ENCODE data around the gene SAP30L.

SAP30L gene, protein sequence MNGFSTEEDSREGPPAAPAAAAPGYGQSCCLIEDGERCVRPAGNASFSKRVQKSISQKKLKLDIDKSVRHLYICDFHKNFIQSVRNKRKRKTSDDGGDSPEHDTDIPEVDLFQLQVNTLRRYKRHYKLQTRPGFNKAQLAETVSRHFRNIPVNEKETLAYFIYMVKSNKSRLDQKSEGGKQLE

DNA sequence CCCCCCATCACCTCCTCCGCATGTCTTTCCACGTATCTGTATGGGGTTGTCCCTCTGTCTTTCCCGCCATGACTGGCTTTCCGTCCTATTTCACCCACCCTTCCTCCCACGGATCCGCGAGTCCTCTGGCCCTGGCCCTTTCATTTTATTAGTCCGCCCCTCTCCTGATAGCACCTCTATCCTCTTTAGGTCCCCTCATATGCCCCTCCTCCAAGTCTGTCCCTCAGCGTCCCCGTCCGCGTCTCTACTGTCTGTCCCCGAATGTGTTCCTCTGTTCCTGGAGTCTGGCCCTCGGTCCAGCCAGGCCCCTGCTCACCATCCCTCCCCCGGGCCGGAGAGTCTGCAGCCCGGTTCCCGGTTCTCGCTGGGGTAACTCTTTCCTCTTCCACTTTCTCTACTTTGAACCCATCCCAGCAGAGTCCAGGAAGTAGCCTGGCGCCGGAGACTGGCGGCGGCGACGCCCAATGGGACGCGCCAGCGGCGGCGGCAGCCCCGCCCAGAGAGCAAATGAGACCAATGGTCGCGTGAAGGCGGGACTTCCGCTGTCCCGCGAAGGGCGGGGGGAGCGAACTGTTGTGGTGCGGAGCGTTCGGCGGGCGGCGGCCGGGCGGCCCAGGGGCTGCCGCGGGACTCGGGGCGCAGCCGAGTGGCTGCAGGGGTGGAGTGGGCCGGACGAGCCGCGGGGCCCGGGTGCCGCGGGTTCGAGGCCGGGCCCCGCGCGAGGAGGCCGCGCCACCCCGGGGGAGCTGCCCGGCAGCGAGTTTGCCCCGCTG is at the start of gene SAP30L:
Gene SAP30L (plus strand): TSS at position 576 of the 773 bp plus-strand sequence. CDS start 608 bp downstream, outside the sequence.
- peak; percentile 100 for DNase-seq (ENCODE audit: low spot score)

DNA sequence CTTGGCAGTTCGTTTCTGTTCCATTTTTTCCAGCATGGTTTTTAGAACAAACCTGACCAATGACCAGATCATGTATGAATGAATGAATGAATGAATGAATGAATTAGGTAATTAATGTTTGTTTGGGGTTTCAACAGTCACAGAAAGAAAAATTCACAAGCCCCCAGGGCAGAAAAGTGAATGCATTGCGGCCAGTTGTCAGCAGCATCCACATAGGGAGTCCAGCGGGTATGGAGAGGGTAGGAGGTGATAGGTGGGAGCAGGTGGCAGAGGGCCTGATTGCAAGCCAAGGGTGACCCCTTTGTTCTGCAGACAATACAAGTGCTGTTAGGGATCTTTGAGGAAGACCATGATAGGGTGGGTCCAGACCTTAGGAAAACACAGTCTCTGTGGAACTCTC is 49.7 kb upstream of the SAP30L start:
- no peak for DNase-seq (ENCODE audit: low spot score)

GRCh38 chr5:154397652-154398406 is 48.0 kb upstream of the SAP30L start:
- DNase-seq (ENCODE audit: low spot score): no peak

GRCh38 chr5:154400678-154401077 is 45.1 kb upstream of the SAP30L start:
- DNase-seq (ENCODE audit: low spot score): no peak

DNA sequence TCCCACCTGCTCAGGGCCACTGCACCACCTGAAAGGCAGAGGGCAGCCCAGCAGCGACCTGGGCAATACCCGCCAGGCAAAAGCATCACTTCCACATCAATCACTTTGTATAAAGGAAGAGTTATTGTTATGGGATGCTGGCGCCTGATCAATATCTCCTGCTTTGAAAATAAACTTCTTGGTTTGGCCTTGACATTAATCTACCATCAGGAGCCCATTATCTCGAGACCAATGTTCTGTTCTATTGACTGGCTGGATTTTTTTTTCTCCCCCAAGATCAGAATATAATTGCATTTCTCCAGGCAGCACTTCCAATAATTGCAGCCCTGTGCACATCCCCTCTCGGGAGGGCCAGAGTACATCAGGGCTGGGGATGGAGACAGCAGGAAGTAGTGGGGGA is 44.4 kb upstream of the SAP30L start:
- DNase-seq (ENCODE audit: low spot score): no peak

GRCh38 chr5:154401931-154402330 is 43.9 kb upstream of the SAP30L start:
- DNase-seq (ENCODE audit: low spot score): no peak

DNA sequence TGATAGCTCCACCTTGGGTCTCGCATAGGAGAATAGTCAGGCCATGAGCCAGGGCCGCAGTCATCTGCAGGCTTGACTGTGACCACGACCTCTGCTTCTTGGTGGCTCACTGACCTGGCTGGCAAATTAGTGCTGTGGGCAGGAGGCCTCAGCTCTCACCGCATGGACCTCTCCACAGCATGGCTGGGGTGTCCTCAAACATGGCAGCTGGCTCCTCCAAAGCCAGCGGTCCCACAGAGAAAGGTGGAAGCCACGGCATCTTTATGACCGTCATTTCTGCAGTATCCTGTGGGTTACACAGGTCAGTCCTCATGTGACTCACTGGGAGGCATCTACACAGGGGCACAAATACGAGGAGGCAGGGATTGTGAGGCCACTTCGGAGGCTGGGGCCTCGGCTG is 43.2 kb upstream of the SAP30L start:
- DNase-seq (ENCODE audit: low spot score): no peak

DNA sequence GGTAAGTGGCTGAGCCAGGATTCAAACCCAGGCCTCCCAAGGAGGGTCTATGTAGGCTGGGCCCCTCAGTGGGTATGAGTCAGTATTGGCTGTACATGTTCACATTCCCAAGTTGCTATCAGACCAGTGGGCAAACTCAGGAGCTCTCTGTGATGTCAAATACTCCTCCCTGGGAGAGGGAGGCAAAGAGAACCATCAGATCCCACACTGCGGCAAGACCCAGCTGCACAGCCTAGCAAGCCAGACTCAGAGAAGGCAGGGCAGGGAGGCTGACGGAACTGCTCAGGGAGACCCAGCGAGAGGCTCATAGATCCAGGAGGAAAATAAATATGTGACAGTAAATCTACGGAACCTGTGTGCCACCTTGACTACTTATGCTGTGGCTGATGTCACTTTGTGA is 42.6 kb upstream of the SAP30L start:
- no peak for DNase-seq (ENCODE audit: low spot score)

- no peak for DNase-seq (ENCODE audit: low spot score)
Measured at GRCh38 chr5:154403776-154404387, 41.9 kb upstream of the SAP30L start.

DNA sequence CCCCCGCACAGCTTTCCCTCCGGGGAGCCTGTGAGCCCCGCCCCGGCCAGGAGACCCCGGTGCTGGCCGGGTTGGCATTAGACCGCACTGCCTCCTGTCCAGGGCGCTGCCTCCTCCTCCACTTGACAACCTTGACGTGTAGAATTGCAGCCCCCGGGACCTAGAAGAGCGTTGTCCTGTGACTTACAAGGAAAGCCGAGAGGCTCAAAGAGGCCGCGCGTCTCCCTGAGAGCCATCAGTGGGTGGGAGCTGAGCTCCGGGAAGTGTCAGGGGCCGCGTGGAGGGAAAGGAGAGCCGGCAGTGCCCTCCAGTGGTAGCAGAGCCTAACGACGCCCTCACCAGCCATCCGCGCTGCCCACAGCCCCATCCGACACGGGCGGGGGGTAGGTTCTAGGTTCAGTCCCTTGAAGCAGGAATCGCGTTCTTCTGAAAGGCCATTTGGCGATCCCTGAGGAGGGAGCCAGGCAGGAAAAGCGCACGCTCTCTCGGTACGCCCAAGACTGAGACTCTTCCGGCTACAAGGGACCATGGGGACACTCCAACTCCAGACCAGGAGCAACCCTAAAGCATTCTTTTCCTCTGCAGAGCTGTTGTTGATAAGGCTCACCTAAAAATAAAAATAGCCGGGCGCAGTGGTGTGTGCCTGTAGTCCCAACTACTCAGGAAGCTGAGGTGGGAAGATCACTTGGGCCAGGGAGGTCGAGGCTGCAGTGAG is 40.6 kb upstream of the SAP30L start:
- DNase-seq (ENCODE audit: low spot score): peak; percentile 94

GRCh38 chr5:154406231-154406630 is 39.6 kb upstream of the SAP30L start:
- DNase-seq (ENCODE audit: low spot score): no peak

DNA sequence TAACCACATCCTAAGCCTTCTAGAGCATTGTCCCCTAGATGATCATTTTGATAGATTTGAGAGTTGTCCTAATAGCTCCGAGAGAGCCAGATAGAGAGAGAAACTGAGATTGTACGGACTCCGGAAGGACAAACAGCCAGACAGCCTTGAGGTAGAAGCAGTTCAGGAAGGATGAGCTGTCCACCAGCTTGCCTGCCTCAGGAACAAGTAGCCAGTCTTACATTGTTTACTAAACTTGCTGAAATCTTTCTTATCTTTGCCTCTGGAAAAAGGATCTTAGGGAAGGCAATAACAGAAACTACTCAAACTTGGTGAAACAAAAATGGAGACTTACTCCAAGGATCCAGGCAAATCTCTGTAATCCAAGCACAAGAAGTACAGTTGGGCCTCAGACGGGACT is 39.0 kb upstream of the SAP30L start:
- DNase-seq (ENCODE audit: low spot score): no peak

- DNase-seq (ENCODE audit: low spot score): no peak
Measured at GRCh38 chr5:154408811-154409210, 37.0 kb upstream of the SAP30L start.

- DNase-seq (ENCODE audit: low spot score): no peak
Measured at GRCh38 chr5:154409230-154409840, 36.5 kb upstream of the SAP30L start.

DNA sequence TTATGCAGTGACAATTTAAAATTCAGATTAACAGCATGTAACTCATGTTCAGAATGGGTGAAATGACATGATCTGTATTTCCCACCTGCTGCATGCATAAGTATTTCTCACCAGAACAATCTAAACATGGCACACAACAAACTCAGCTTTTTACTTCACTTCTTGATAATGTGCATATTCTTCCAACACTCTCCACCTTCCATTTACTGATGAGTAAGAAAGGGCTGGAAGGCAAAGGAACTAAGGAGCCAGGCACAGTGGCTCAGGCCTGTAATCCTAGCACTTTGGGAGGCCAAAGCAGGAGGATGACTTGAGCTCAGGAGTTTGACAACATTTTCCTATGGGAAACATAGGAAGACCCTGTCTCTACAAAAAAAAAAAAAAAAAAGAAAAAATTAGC is 35.8 kb upstream of the SAP30L start:
- no peak for DNase-seq (ENCODE audit: low spot score)

GRCh38 chr5:154410786-154411185 is 35.0 kb upstream of the SAP30L start:
- DNase-seq (ENCODE audit: low spot score): no peak

- DNase-seq (ENCODE audit: low spot score): no peak
Measured at GRCh38 chr5:154411338-154411737, 34.5 kb upstream of the SAP30L start.

GRCh38 chr5:154412316-154412715 is 33.5 kb upstream of the SAP30L start:
- DNase-seq (ENCODE audit: low spot score): no peak

DNA sequence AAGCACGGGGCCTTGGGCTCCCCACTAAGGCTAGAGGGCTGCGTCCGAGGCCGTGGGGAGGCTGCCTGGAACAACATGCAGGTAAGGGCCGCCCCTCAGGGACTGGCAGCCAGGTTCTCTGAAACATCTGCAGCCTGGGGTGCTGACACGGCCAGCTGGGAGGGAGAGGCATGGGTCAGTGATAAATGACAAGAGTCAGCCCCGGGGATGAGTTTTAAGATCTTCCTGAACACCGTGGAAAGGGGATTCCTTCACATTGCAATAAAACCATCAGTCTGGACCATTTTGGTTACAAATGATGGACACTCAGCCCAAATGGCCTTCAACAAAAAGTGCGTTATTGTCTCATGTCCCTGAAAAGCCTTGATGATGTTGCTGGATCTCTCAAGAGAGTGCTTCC is 32.9 kb upstream of the SAP30L start:
- no peak for DNase-seq (ENCODE audit: low spot score)

GRCh38 chr5:154415114-154415513 is 30.7 kb upstream of the SAP30L start:
- DNase-seq (ENCODE audit: low spot score): no peak

DNA sequence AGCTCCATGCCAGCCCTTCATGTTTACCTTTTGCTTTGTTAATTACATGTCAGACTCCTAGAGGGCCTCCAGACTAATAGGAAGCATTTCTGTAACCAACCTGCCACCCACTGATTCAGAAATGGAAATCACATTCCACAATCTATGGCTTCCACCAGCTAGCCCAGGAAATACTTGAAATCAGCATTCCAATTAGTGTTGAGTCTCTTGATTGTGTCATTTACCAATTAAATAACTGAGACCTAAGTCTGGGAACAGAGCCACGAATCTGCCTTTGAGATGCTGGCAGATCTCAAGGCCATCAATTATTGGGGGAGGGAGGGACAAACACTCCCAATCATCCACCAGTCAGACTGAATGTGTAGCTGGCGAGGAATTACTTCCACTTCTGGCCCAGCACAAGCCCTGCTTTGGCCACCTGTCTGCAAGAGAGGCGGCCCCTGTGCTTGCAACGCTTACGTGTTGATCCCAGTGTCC is 27.4 kb upstream of the SAP30L start:
- DNase-seq (ENCODE audit: low spot score): no peak
